ENCODE measurements around the gene ZNF680.

ZNF680 gene

DNA sequence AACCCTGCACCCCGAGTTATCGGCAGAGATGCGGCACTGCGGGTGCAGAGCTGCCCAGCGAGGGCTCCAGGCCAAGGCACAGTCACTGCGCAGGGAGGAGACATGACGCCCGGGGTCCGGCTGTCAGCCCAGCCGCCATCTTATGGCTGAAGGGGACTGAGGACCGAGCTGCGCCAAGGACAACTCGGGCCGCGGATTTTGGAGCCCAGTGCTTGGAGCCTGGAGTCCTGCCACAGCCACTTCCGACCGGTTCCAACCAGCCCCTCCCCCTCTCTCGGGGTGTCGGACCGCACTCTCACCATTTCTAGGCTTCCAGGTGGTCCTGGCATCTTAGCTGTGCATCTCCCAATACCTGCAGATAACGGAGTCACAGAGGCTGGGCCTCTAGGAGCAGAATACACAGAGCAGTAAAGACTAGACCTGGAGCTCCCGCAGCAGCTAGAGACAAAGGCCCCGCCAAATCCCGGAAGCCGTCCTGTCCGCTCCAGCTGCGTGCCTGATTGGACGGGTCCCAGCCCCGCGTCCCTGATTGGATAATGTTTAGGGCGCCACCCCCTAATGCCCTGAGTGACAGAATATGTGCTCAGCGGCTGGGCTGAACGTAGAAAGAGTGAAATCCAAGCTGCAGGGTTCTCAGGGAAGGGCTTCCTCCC, at the start of gene ZNF680:
Gene ZNF680, minus strand, starts transcription at position 446 of the 653 bp plus-strand sequence. Its CDS starts 117 bp downstream, at position 329.
- H3K4me3 Mint-ChIP-seq: peak within 1 kb of the TSS; percentile 95
- H3K4me1 Mint-ChIP-seq (ENCODE audit: low read depth): peaks cover 12% of the 10 kb centered on the region
- H3K27ac Mint-ChIP-seq: peak within 1 kb of the TSS; percentile 92
- peaks cover 32% of the 10 kb centered on the region for H3K36me3 Mint-ChIP-seq (ENCODE audit: low read depth)
- H3K9me3 Mint-ChIP-seq: peaks cover 32% of the 10 kb centered on the region
- H3K27me3 Mint-ChIP-seq (ENCODE audit: low read depth): no peaks in the 10 kb centered on the region
- DNase-seq (ENCODE audit: low spot score): peak; percentile 88

DNA sequence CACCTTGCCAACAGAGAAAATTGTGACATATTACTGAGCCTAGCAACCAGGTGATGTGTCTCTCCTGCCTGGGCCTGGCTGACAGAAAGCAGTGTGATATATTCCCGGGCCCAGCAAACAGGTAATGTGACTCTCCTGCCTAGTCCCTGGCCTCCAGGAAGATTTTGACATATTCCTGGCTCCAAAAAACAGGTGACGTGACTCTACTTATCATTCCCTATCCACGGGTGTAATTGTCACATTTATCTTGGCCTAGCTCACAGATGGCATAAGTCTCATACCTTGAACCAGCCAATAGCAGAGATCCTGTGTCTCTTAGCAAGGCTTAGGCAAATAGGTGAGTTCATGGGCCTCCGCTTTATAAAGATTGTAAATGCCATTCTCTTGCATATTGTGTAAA, 49.6 kb upstream of the ZNF680 start:
- no peaks in the 10 kb centered on the region for H3K4me1 Mint-ChIP-seq (ENCODE audit: low read depth)
- no peak for DNase-seq (ENCODE audit: low spot score)
- no peaks in the 10 kb centered on the region for H3K27me3 Mint-ChIP-seq (ENCODE audit: low read depth)
- H3K9me3 Mint-ChIP-seq: peaks cover 56% of the 10 kb centered on the region
- H3K27ac Mint-ChIP-seq: no peak overlapping the region
- H3K36me3 Mint-ChIP-seq (ENCODE audit: low read depth): no peaks in the 10 kb centered on the region
- H3K4me3 Mint-ChIP-seq: no peak overlapping the region

DNA sequence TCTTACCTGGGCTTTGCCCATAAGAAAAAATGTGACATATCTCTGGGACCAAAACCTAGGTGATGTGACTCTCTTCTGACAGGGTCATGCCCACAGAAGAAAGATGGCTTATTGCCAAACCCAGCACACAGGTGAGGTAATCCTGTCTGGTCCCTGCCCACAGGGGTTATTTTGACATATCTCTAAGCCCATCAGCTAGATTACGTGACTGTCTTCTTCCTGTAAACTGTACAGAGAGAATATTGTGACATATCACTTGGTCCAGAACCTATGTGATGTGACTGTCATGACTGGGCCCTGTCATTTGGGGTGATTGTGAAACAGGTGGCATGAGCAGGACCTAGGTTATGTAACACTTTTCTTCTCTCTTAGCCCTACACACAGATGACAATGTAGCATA, 48.8 kb upstream of the ZNF680 start:
- Mint-ChIP-seq H3K36me3 (ENCODE audit: low read depth) (no peaks in the 10 kb centered on the region), H3K9me3 (peaks cover 52% of the 10 kb centered on the region), H3K4me1 (ENCODE audit: low read depth) (no peaks in the 10 kb centered on the region), H3K4me3 (no peak overlapping the region), H3K27ac (no peak overlapping the region), H3K27me3 (ENCODE audit: low read depth) (no peaks in the 10 kb centered on the region)
- no peak for DNase-seq (ENCODE audit: low spot score)

DNA sequence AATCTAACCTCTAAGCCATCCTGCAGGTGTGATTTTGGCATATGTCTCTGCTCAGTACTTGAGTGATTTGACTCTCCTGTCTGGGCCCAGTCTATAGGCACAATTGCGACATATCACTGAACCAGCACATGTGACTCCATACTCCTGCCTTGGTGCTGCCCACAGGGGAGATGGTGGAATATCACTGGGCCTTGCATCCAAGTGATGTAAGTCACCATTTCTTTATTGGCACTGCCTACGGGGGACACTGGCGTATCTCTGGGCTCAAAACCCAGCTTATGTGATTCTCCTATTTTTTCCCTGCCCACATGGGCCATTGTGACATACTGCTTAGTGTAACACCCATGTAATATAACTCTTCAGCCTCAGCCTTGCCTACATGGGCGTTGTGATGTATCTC, 48.1 kb upstream of the ZNF680 start:
- peaks cover 45% of the 10 kb centered on the region for H3K9me3 Mint-ChIP-seq
- H3K4me3 Mint-ChIP-seq: no peak overlapping the region
- no peak for DNase-seq (ENCODE audit: low spot score)
- H3K4me1 Mint-ChIP-seq (ENCODE audit: low read depth): no peaks in the 10 kb centered on the region
- H3K27ac Mint-ChIP-seq: no peak overlapping the region
- no peaks in the 10 kb centered on the region for H3K36me3 Mint-ChIP-seq (ENCODE audit: low read depth)
- H3K27me3 Mint-ChIP-seq (ENCODE audit: low read depth): no peaks in the 10 kb centered on the region

DNA sequence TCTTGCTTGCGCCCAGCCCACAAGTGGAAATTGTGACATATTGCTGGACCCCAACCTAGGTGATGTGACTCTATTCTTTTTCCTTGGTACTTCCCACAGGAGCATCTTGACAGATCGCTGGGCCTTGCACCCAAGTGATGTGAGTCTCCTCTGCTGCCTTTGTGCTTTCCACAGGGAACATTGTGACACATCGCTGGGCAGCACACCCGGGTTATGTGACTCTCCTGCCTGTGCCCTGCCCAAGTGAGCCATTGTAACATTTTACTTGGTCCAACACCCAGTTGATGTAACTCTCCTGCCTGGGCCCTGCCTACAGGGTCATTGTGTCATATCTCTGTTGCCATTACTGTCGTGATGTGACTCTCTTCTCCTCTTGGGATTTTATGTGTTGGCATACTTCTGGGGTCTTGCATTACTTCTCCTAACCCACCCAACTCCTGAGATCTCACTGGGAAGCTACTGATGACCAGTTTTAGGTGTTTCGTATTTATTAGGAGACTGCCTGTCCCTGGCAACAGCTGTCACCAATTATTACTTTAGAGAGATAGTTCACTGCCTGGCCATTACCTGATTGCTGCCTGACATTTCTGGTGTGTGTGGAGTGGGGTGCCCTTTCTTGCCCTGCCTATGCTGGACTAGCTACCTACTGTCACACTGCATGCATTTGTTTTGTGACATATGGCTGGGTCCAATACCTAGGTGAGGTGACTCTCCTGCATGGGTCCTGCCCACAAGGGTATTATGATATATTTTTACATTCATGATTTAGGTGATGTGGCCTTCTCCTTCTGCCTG, 45.4 kb upstream of the ZNF680 start:
- Mint-ChIP-seq H3K4me3 (no peak overlapping the region), H3K27ac (no peak overlapping the region), H3K36me3 (ENCODE audit: low read depth) (no peaks in the 10 kb centered on the region), H3K4me1 (ENCODE audit: low read depth) (no peaks in the 10 kb centered on the region), H3K9me3 (peaks cover 53% of the 10 kb centered on the region), H3K27me3 (ENCODE audit: low read depth) (no peaks in the 10 kb centered on the region)
- DNase-seq (ENCODE audit: low spot score): no peak

DNA sequence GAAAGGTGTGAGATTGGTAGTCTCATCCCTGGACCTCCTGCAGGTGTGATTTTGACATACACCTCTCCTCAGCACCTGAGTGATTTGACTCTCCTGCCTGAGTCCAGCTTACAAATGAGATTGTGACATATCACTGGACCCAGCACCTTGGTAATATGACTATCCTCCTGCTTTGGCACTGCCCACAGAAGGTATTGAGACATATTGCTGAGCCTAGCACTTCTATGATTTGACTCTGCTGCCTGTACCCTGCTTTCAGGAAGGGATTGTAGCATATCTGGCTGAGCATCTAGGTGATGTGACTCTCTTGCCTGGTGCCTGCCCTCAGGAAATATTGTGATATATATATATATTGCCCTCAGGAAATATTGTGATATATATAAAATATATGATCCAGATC, 43.5 kb upstream of the ZNF680 start:
- H3K4me3 Mint-ChIP-seq: no peak overlapping the region
- no peaks in the 10 kb centered on the region for H3K4me1 Mint-ChIP-seq (ENCODE audit: low read depth)
- no peaks in the 10 kb centered on the region for H3K36me3 Mint-ChIP-seq (ENCODE audit: low read depth)
- H3K27me3 Mint-ChIP-seq (ENCODE audit: low read depth): no peaks in the 10 kb centered on the region
- H3K9me3 Mint-ChIP-seq: peaks cover 60% of the 10 kb centered on the region
- H3K27ac Mint-ChIP-seq: no peak overlapping the region
- no peak for DNase-seq (ENCODE audit: low spot score)

DNA sequence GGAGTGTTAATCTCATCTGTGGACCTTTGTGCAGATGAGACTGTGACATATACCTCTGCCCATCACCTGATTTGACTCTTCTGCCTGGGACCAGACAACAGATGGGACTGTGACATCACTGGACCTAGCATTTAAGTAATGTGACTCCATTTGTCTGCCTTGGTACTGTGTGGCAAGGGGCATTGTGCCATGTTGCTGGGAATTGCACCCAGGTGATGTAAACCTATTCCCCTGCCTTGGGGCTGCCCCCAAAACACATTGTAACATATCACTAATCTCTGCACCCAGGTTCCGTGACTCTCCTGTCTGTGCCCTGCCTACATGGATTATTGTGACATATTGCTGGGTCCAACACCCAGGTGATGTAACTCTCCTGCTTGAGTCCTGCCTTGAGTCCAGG, 40.4 kb upstream of the ZNF680 start:
- Mint-ChIP-seq H3K27ac (no peak overlapping the region), H3K4me1 (ENCODE audit: low read depth) (no peaks in the 10 kb centered on the region), H3K4me3 (no peak overlapping the region), H3K9me3 (peaks cover 64% of the 10 kb centered on the region), H3K27me3 (ENCODE audit: low read depth) (no peaks in the 10 kb centered on the region), H3K36me3 (ENCODE audit: low read depth) (no peaks in the 10 kb centered on the region)
- no peak for DNase-seq (ENCODE audit: low spot score)

DNA sequence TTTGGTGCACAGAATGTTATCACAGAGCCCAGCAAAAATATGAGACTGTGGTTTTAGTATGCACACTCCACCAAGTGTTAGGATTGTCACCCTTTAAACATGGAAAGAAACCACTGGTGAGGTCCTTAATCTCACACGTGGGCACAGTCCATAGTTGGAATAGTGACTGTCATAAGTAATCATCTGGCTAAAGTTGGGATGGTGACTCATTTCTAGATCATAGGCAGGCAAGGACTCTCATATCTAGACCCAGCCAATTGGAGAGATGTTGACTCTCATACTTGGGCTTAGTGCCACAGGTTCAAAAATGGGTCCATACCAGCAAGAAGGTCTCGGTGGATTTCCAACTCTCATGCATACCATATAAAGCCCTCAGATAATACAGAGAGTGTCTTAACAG, 39.6 kb upstream of the ZNF680 start:
- Mint-ChIP-seq H3K4me1 (ENCODE audit: low read depth) (no peaks in the 10 kb centered on the region), H3K36me3 (ENCODE audit: low read depth) (no peaks in the 10 kb centered on the region), H3K9me3 (peaks cover 58% of the 10 kb centered on the region), H3K4me3 (no peak overlapping the region), H3K27ac (no peak overlapping the region), H3K27me3 (ENCODE audit: low read depth) (no peaks in the 10 kb centered on the region)
- no peak for DNase-seq (ENCODE audit: low spot score)

DNA sequence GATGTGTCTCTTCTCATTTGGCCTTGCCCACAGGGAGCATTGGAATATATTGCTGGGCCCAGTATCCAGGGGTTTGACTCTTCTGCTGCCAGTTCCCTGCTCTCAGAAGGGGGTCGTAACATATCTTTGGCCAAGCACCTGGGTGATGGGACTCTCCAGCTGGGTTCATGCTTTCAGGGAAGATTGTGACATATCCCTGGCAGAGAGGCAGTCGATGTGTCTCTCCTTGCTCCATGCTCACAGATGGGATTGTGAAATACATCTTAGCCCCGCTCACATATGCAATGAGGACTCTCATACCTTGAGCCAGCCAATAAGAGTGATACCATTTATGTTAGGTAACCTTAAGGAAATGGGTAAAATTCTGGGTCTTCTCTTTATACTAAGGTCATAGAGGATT, 39.2 kb upstream of the ZNF680 start:
- Mint-ChIP-seq H3K4me1 (ENCODE audit: low read depth) (no peaks in the 10 kb centered on the region), H3K9me3 (peaks cover 58% of the 10 kb centered on the region), H3K27me3 (ENCODE audit: low read depth) (no peaks in the 10 kb centered on the region), H3K36me3 (ENCODE audit: low read depth) (no peaks in the 10 kb centered on the region), H3K27ac (no peak overlapping the region), H3K4me3 (no peak overlapping the region)
- DNase-seq (ENCODE audit: low spot score): no peak

DNA sequence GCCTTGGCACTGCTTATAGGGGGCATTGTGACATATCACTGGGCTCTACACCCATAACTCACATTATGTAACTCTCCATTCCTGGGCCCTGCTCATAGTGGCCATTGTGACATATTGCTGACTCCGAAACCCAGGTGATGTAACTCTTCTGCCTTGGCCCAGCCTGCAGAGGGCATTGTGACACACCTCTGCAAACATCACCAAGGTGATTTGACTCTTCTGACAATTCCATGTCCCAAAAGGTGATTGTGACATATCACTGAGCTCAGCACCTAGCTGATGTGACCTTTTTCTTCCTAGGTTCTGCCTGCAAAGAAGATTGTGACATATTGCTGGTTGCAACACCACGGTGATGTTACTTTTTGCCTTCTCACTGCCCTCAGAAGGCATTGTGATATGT, 36.5 kb upstream of the ZNF680 start:
- Mint-ChIP-seq H3K4me1 (ENCODE audit: low read depth) (no peaks in the 10 kb centered on the region), H3K36me3 (ENCODE audit: low read depth) (no peaks in the 10 kb centered on the region), H3K9me3 (peaks cover 46% of the 10 kb centered on the region), H3K4me3 (no peak overlapping the region), H3K27me3 (ENCODE audit: low read depth) (no peaks in the 10 kb centered on the region), H3K27ac (no peak overlapping the region)
- DNase-seq (ENCODE audit: low spot score): no peak

DNA sequence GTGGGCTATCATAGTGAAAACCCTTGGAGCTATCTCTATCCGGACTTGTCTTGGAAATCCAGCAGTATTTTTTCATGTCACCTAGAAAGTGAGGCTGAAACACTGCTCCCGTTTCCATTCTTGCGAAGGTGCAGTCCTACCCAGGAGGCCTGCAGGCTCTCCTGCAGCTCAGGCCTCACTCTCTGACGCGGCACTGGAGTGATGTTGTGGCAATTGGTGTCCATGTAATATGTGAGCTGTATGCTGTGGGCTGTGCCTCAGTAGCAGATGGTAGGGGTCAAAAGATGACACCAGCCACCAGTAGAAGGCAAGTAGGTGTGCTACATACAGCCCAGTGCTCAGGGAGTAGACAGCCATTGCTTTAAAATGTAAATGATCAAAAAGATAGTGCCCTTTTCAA, 28.1 kb upstream of the ZNF680 start:
- Mint-ChIP-seq H3K9me3 (peaks cover 33% of the 10 kb centered on the region), H3K27ac (no peak overlapping the region), H3K4me1 (ENCODE audit: low read depth) (no peaks in the 10 kb centered on the region), H3K36me3 (ENCODE audit: low read depth) (peaks cover 2% of the 10 kb centered on the region), H3K4me3 (no peak overlapping the region), H3K27me3 (ENCODE audit: low read depth) (no peaks in the 10 kb centered on the region)
- DNase-seq (ENCODE audit: low spot score): no peak

DNA sequence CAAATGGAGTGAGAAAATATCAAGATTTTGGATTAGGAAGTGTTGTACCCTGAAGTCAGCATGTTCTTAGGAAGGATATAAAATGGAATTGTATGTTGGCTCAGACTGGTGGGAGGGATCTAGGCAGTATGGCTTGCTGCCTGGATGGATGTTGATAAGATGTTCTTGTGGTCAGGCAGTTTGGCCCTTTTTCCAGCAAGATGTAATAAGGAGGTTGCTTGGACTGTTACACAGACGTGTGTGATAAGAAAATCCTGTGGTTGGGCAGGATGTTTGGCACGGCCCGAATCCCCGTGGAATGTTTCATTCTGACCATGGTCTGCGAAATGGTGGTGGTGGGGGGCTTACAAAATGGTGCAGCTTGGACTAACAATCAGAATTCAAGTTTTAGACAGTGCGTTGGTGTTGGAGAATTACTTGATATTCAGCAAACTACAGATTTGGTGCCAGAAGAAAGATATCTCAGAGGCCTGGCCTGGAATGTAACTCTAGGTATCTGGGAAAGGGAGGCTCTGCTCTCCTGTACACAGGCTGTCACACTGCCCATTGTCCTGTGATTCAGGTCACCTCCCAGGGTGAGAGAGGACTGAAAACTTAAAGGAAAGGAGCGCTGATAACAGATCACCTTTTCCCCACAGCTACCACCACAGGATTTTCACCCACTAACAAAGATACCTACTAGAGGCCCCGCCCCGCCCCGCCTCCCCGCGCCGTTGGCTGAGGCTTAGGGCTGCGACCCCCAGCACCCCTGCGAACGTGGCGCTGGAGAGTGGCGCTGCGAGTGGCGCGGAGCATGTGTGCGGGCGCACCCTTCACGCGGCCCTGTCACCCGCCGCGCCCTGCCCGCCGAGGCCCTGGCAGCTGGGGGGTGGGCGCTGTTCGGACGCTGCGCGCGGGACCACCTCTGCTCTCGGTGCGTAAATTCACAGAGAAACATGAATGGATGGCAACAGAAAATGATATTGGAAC, 19.3 kb upstream of the ZNF680 start:
- peaks cover 2% of the 10 kb centered on the region for H3K36me3 Mint-ChIP-seq (ENCODE audit: low read depth)
- H3K9me3 Mint-ChIP-seq: peaks cover 32% of the 10 kb centered on the region
- H3K4me1 Mint-ChIP-seq (ENCODE audit: low read depth): no peaks in the 10 kb centered on the region
- no peak overlapping the region for H3K4me3 Mint-ChIP-seq
- H3K27me3 Mint-ChIP-seq (ENCODE audit: low read depth): no peaks in the 10 kb centered on the region
- DNase-seq (ENCODE audit: low spot score): no peak
- H3K27ac Mint-ChIP-seq: no peak overlapping the region

DNA sequence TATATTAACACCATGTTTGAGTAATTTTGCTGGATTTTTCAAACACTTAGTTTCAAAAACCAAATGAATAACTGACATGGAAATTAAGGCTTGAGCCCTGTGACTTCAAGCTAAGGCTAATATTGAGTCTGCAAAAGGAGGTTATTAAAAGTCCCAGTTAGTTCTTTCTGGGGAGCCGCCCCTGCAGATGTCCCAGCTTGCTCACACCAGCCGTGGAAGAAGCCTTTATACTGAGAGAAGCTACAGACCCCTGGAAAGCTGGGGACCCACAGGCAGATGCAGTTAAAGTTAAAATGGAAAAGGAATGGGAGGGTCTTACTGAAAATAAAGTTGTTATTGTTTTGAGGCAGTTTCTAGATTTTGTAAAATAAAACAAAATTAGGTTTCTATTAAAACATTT, 18.5 kb upstream of the ZNF680 start:
- Mint-ChIP-seq H3K4me3 (no peak overlapping the region), H3K4me1 (ENCODE audit: low read depth) (no peaks in the 10 kb centered on the region), H3K36me3 (ENCODE audit: low read depth) (no peaks in the 10 kb centered on the region), H3K9me3 (peaks cover 28% of the 10 kb centered on the region), H3K27me3 (ENCODE audit: low read depth) (no peaks in the 10 kb centered on the region), H3K27ac (no peak overlapping the region)
- no peak for DNase-seq (ENCODE audit: low spot score)

Data from T-helper 2 cell treated with Interferon-gamma antibody and Interleukin-4, amounts not matched to agents 5 μg/mL and 100 μg/mL, for 36 hours (primary cell).